Stimulated activated CD4-positive, alpha-beta T cell treated with anti-CD3 and anti-CD28 coated beads, Interleukin-12 subunit alpha, Interleukin-12 subunit beta, amount 100 ng/mL, for 48 hours (primary cell): ENCODE results near the gene KRT20.
"Not testable (repeated sequence)": the region's sequence is repeated elsewhere in the genome, so short reads cannot be mapped to it uniquely, and the experiment has no call there.

Source experiments
- DNase-seq, 3 donors: peaks; one replicate each; pipeline ENCODE4 v3.0.0-alpha.2; 2020; ENCODE audit warnings: low read depth in 2 of 3, low spot score in 1 of 3

Gene KRT20, protein sequence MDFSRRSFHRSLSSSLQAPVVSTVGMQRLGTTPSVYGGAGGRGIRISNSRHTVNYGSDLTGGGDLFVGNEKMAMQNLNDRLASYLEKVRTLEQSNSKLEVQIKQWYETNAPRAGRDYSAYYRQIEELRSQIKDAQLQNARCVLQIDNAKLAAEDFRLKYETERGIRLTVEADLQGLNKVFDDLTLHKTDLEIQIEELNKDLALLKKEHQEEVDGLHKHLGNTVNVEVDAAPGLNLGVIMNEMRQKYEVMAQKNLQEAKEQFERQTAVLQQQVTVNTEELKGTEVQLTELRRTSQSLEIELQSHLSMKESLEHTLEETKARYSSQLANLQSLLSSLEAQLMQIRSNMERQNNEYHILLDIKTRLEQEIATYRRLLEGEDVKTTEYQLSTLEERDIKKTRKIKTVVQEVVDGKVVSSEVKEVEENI

GRCh38 chr17:40884708-40885512 is at the start of gene KRT20:
TSS of gene KRT20 (minus strand) at chr17:40885242. CDS start at chr17:40885185, 57 bp downstream.
- no peak for DNase-seq

- no peak for DNase-seq
Observed at GRCh38 chr17:40932608-40933007, 47.6 kb upstream of the KRT20 start.

DNA sequence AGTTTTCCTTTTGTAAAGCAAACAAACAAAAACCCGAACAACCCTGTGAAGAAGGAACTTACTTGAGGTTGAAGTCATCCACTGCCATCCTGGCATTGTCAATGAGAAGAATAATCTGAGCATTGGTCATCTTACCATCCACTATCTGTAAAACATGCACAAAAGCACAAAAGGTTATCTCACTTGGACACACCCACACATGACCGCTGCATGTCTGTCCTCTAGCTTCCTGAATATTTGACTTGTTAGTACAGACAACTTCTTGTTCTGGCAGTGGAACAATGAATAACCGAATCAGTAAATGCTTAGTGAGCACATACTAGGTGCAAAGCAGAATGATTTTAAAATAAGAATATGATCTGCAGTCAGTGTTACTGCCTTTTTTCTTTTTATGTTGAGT is 46.3 kb upstream of the KRT20 start:
- no peak for DNase-seq

GRCh38 chr17:40926341-40926740 is 41.3 kb upstream of the KRT20 start:
- DNase-seq: no peak

GRCh38 chr17:40922239-40922638 is 37.2 kb upstream of the KRT20 start:
- DNase-seq: no peak

DNA sequence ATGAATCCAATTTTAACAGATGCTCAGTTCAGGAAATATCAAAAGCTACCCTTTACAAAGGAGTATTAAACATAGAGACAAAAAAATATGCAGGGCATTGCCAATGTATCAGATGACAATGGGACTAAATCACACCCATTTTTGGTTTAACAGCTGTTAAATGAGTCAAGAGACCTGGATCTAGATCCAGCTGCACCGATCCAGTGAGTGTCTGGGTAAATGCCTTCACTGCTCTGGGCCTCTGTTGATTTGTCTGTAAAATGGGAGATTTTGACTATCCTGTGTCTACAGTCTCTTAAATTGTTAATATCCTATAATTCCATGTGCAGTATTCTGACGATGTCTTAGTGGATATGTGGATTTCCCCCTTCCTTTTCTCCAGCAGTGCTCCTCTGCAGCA is 36.0 kb upstream of the KRT20 start:
- no peak for DNase-seq

DNA sequence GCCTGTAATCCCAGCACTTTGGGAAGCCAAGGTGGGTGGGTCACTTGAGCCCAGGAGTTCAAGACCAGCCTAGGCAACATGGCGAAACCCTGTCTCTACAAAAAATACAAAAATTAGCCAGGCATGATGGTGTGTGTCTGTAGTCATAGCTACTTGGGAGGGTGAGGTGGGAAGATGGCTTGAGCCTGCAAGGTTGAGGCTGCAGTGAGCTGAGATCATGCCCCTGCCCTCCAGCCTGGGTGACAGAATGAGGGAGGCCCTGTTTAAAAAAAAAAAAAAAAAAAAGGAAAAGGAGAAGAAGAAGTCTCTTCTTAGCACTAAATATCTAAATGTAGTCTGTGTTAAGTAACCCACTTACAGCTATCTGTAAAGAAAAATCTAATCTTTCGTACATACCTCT is 32.1 kb upstream of the KRT20 start:
- not testable (repeated sequence) for DNase-seq

DNA sequence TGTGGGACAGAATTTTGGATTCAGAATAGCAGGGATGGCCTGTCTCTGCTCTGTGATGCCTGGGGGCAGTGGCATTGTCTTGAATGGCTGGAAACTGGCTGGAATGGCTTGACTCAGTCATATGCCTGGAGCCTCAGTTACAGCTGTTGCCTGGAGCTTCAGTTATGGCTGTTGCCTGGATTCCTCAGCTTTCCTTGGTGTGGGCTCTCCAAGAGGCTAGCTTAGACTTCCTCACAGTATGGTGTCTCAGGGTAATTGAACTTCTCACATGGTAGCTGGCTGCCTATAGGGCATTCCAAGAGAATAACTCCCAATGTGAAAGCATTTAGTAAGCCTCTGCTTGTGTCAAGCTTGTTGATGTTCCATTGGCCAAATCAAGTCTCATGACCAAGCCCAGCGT is 31.3 kb upstream of the KRT20 start:
- DNase-seq: no peak

DNA sequence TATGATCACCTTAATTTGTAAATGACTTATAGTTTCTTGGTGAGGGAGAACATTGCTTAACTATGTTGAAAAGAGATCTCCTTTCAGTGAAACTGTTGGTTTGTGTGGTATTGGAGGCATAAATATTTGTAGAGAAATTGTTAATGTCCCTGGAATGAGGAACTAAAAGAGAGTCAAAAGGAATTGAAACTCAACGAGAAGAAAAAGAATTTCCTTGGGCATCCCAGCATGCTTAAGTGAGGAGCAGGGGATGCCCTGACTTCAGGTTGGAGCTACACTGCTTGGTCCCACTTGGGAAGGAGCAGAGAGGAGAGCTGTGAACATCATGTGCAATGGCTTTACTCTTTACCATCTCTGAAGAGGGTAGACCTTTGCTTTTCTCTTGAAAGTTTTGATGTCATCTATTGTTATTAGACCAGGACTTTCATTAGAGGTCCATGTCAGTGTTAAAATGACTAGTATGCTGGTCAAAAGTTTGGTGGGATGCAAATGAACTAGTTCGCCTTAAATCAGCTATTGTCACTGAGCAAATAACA is 30.7 kb upstream of the KRT20 start:
- no peak for DNase-seq

- no peak for DNase-seq
Observed at GRCh38 chr17:40915199-40915661, 30.2 kb upstream of the KRT20 start.

GRCh38 chr17:40914075-40914855 is 29.2 kb upstream of the KRT20 start:
- DNase-seq: no peak

GRCh38 chr17:40912486-40913210 is 27.6 kb upstream of the KRT20 start:
- no peak for DNase-seq

GRCh38 chr17:40910441-40910841 is 25.4 kb upstream of the KRT20 start:
- DNase-seq: no peak

DNA sequence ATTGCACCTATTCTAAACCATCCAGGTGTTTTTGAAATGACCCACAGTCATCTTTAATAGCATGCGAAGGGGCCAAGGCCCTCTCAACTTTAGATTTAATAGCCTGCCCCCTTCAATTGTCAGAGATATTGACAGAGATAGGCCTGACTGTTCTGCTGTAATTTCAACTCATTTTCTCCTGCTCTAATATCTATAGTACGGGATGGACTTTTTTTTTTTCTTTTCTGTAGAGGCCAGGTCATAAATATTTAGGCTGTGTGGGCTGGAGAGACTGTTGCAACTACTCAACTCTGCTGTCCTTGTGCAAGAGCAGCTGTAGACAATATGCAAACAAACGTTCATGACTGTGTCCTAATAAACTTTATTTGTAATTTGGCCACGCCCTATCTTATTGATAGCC is 24.7 kb upstream of the KRT20 start:
- no peak for DNase-seq

DNA sequence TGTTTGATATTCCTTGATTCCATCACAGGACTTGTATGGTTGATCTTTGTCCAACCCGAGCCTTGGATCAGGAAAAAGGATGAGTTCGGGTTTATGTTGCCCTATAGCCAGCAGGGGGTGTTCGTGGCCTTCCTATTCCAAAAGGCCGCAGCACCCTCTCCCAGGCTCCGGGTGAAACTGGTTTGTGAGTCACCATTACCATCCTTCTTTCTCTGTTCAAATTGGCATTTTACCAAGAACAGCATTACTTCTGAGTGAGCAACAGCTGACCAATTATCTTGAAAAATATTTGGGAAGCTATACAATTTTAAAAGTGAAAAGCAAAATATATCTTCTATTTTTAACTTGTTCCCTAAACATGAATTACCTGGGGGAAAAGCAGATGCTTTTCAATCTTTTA is 24.3 kb upstream of the KRT20 start:
- peak; percentile 47 to 58 (median 54) for DNase-seq

GRCh38 chr17:40906613-40907012 is 21.6 kb upstream of the KRT20 start:
- DNase-seq: no peak

GRCh38 chr17:40905370-40905769 is 20.3 kb upstream of the KRT20 start:
- no peak for DNase-seq

DNA sequence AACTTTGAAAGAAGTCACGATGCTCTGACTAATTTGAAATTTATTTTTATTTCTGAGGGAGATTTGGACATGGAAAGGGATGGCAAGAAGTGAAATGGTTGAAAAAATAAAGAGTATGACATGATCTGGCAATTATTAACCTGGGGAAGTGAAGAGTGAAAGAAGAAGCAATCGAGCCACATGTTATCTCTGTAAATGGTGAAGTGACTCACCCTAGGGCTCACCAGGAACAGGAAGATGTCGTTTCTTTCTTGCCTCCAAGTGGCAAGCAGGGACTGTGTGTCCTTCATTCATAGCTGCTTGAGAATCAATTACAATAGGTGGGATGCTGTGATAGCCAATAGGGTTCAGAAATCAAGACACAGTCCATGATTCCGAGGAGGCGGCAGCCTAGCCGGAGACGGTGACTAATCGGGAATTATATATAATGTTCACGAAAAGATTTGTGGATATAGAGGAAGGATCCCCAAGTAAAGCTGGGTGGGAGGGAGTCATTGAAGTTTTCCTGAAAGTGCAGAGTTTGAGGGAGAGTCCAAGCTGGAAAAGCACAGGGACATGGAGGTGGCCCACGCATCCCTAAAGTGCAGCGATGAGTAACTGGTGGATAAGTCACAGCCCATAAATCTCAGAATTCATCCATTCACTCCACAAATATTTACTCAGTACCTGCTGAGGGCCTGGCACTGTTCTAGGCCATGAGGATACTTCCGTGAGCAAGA is 18.2 kb upstream of the KRT20 start:
- no peak for DNase-seq

DNA sequence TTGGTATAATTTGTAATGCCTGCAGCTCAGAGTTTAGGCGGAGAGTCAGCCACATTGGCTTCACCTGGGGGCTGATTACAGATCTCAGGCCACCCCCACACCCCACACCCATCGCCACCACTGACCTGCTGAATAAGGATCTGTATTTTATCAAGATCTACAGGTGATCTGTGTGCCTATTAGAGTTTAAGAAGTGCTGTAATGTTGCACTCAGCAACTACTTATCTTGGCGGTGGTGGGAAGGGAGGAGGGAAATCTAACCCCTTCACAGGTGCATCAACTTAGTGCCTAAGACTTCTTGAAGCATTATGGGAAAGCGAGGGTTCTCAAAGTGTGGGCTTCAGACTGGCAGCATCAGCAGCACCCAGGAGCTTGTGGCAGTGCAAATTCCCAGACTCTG is 17.5 kb upstream of the KRT20 start:
- no peak for DNase-seq

DNA sequence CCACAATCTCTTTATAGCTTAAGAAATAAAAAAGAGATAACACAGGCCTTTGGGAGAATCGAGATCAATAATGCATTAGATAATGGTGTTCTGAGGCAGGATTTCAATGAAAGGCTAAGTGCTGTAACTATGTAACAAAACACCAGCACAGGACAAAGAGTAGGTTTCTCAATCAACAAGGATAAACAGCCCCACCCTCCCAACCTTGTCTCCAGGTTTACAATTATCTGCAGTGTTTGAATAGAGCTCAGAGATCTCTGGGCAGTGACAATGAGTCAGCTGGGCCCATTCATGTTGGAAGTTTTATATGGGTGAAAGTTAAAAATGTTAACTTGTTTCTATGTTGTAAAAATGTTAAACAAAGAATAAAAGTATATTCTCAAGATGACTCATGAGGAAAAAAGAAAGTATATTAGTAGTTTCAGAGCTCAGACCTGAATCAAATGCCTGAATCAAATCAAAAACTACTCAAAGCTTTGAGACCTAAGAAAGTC is 17.0 kb upstream of the KRT20 start:
- no peak for DNase-seq
